ENCODE measurements around the gene JSRP1.

Gene JSRP1

GRCh38 chr19:2231621-2232221 lies 24.5 kb downstream of the JSRP1 start:
- peak in 1 of 2 experiments; percentile 12 for DNase-seq

GRCh38 chr19:2230807-2231533 lies 25.2 kb downstream of the JSRP1 start:
- no peak for DNase-seq

GRCh38 chr19:2230033-2230531 lies 26.1 kb downstream of the JSRP1 start:
- no peak for DNase-seq

- no peak for DNase-seq
Observed at GRCh38 chr19:2229103-2230032, 26.8 kb downstream of the JSRP1 start.

GRCh38 chr19:2228157-2229030 lies 27.8 kb downstream of the JSRP1 start:
- DNase-seq = no peak

GRCh38 chr19:2227415-2228156 lies 28.6 kb downstream of the JSRP1 start:
- no peak for DNase-seq

- DNase-seq = no peak
Observed at GRCh38 chr19:2226840-2227360, 29.3 kb downstream of the JSRP1 start.

- DNase-seq = no peak
Observed at GRCh38 chr19:2226051-2226839, 30.0 kb downstream of the JSRP1 start.

GRCh38 chr19:2225415-2226050 lies 30.7 kb downstream of the JSRP1 start:
- DNase-seq = no peak

GRCh38 chr19:2224754-2225349 lies 31.4 kb downstream of the JSRP1 start:
- DNase-seq = no peak

- no peak for DNase-seq
Observed at GRCh38 chr19:2223959-2224358, 32.3 kb downstream of the JSRP1 start.

GRCh38 chr19:2223391-2223790 lies 32.8 kb downstream of the JSRP1 start:
- DNase-seq = no peak

- DNase-seq = no peak
Observed at GRCh38 chr19:2221918-2222317, 34.3 kb downstream of the JSRP1 start.

- no peak for DNase-seq
Observed at GRCh38 chr19:2221250-2221831, 34.9 kb downstream of the JSRP1 start.

- no peak for DNase-seq
Observed at GRCh38 chr19:2219726-2220125, 36.5 kb downstream of the JSRP1 start.

GRCh38 chr19:2217591-2217990 lies 38.6 kb downstream of the JSRP1 start:
- no peak for DNase-seq

- DNase-seq = no peak
Observed at GRCh38 chr19:2216361-2217225, 39.6 kb downstream of the JSRP1 start.

GRCh38 chr19:2215281-2215751 lies 40.9 kb downstream of the JSRP1 start:
- DNase-seq = no peak

Measured in AML-193 (cell line).